Dermis blood vessel endothelial cell (primary cell): ENCODE measurements around the gene SMG9. TPM values are rescaled to one million over a fixed set of nuclear protein-coding genes. Genes with fewer than 3 reads are reported as not detected.
A peak's percentile ranks its signal among the peaks of the same experiment; 100 is the strongest.
"Not testable (repeated sequence)": the region's sequence is repeated elsewhere in the genome, so short reads cannot be mapped to it uniquely, and the experiment has no call there.

Experiments used
- DNase-seq: peaks from one replicate; pipeline ENCODE4 v3.0.0; 2010
- total RNA-seq: library from RNA; depleted of rRNA; stranded (reverse); fragments of >200 nt; gene quantifications from 2 replicates; pipeline ENCODE4 v1.2.3, GENCODE V29; 2014

SMG9 gene
- total RNA-seq, 1 donor from 2014 or later, result 8.8 TPM

DNA sequence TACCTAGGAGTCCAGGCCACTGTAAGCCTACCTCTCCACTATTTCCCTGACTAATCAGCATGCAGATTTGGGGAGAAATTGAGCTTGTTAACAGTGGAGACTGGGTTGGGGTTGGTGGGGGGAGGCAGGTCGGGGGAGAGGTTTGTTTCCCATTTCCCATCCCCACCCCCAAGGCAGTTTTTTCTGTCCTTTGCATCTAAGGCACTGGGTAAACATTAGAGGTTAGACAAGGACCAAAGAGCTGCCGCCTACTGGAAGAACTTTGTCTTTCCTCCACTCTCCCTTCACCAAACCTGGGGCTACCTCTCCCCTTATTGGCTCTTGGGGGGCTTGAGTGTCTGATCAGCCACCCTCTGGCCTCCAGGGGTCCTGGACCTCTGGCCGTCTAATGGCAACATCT lies 25.1 kb upstream of the SMG9 start:
- DNase-seq, result no peak

DNA sequence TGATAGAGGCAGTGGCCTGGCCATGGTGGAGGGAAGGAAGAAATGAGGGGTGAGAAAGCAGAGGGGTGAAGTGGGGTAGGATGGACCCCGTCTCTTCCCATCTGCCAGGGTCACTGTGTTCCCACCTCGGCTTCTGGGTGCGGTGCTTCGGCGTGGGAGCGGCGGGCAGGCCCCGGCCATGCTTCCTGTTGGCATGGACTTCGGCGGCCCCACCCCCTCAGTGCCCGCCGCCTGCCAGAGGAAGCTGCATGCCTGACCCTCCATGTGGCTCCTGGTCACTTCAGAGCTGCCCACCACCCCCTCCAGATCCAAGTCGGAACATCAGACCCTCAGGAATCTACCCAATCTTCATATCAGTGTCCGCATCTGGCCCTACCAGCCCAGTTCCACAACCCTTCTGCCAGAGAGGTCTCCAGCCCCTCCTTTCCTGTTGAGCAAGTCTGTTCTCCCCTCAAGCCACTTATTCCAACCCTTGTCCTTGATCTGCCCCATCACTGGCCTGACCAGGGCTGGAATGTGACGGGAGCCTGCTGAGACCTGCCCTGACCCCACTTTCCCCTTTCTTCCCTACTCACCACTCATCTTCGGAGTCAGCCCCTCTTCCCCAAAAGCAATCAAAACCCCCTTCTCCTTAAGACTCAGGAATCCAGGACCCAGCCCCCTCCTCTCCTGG lies 24.5 kb upstream of the SMG9 start:
- DNase-seq, result no peak

DNA sequence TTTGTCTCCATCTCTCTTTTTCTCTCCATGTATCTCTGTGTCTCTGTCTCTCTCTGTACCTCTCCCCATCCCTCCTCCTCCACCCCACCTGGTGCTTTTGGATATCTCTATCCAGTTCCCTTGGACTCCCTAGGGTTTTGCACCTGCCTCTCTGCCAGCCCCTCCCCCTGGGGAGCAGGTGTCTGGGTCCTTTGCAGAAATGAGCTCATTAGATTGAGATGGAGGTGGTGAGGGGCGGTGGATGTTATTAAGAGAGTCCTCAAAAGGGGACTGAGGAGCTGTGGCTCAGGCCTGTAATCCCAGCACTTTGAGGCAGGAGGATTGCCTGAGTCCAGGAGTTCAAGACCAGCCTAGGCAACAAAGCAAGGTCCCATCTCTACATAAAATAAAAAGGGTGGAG lies 23.9 kb upstream of the SMG9 start:
- DNase-seq, result no peak

DNA sequence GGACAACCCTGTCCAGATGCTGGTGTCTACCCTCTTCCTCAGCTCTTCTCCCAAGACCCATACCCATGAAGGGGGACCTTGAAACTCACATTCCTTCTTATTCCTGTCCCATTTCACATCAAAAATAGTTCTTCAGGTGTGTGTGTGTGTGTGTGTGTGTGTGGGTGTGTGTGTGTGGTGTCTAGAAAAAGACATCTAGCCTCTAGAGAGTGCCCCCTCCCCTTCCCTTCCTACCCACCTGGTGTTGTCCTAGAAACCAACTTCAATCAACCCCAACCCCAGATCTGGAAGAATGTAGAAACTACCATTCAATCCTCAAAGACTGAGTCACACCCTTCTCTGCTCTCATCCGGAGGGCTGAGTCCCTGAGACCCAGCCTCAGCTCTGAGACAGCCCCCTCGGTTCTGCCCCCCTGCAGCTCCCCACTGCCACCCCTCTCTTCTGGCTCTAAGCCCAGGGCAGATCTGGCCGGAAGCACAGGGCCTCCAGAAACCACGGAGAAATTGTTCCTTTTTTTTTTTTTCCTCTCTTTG lies 22.5 kb upstream of the SMG9 start:
- peak; percentile 66 for DNase-seq

DNA sequence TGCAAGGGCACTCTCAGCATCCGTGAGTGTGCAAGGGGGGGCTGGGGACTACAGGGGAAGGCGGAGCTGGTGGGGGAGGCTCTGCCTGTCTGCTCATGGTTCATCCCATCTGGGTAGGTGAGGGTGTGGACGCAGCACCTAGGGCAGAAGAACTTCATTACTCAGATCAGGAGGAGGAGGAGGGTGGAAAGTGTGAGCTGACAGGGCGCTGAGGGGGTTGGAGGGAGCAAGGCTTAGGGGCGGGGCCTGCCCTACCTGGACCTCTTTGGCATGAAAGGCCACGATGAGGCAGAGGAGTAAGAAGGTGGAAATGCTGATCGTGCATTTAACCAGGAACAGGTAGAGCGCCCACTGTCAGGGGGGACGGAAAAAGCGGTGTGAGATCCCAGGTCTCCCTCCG lies 21.5 kb upstream of the SMG9 start:
- no peak for DNase-seq

DNA sequence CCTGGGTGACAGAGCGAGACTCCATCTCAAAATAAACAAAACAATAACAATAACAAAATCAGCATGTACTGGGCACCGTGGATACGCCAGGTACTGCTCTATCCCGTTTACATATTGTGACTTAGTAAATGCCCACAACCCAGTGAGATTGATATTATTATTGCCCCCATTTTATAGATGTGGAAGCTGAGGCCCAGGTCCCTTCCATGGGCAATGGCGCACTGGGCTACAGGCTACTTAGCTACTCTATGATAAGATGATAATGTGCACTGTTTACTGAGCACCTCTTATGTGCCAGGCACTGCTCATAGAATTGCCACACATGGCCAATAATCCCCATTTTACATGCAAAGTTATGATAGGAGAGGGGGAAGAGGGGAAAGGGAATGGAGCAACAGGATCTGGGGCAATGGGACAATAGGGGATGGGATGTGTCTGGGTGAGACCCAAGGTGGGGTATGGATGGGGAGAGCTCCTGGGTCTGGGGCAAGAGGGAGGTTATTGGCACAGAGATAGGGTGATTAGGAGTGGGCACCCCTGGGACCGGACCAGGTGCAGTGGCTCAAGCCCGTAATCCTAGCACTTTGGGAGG lies 20.6 kb upstream of the SMG9 start:
- no peak for DNase-seq

DNA sequence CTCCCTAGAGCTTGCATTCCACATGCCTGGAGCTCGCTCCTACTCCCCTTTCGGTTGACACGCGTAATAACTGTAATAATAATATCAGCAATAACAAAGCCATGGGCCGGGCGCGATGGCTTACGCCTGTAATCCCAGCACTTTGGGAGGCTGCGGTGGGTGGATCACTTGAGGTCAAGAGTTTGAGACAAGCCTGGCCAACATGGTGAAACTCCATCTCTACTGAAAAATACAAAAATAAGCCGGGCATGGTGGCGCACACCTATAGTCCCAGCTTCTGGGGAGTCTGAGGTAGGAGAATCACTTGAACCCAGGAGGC lies 20.1 kb upstream of the SMG9 start:
- DNase-seq, result not testable (repeated sequence)

DNA sequence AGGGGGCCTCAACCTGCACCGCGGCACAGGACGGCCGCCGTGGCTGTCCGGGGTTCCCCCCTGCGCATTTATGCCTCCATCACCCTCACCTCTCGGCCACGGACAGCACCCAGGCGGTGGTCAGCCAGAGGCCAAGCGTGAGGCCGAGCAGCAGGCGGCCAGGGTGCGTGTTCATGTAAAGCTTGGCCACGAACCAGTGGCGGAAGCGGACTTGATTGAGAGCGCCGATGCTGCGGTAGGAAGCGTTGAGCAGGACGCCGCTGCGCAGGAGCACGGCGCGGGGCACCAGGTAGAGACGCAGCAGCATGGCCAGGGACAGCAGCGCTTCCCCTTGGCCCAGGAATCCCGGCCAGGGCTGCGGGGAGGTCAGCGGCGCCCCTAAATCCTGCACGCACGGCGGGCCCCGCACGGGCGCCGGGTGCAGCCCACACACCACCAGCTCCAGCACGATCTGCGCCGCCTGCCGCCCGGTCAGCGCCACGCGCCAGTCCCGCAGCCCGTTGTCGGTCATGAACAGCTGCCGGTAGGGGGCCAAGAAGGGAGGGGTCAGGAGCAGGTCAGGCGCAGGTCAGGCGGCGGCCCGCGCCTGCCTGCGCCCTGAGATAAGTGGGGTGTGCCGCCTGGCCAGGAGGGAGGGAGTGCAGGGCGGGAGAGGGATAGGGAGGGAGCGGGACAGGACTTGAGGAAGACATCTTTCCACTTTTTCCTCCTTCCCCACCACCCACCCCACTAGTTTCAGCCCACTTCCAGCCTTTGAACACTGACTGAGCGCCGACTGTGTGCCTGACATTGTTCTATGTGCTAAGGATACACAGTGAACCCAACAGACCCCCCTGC lies 19.6 kb upstream of the SMG9 start:
- peak; percentile 87 for DNase-seq

DNA sequence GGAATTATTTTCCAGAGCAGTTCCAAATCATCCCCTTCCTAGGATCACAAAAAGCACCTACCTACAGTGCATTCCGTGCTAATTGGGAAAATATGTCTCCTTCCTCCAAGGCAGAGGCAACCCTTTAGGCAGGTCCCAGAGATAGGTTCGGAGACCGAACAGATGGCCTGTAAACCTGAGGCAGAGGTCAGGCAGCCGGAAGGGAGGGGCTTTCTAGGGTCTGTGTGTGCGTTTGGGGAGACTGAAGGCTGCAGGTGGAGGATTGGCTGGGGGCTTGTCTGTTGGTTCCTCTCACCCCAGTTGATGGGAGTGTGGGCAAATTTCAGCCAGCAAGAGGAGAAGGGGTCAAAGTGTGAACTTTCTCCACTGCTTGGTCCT lies 19.0 kb upstream of the SMG9 start:
- no peak for DNase-seq

DNA sequence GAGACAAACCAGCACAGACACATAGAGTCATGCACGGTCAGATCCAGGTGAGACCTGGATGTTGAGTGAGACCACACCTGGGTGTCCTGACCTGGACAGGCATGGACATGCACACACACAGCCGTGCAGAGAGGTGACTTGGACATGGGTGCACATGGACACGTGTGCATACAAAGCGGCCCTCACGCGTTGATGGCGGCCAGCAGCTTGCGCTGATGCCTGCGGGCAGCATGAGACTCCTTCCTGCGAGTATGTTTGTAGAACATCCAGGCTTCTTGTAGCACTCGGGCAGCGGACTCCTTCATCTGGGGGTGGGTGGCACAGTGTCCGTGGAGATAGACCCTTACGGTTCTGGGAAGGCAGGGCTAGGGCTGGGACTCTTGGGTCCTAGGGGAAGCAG lies 14.5 kb upstream of the SMG9 start:
- no peak for DNase-seq

DNA sequence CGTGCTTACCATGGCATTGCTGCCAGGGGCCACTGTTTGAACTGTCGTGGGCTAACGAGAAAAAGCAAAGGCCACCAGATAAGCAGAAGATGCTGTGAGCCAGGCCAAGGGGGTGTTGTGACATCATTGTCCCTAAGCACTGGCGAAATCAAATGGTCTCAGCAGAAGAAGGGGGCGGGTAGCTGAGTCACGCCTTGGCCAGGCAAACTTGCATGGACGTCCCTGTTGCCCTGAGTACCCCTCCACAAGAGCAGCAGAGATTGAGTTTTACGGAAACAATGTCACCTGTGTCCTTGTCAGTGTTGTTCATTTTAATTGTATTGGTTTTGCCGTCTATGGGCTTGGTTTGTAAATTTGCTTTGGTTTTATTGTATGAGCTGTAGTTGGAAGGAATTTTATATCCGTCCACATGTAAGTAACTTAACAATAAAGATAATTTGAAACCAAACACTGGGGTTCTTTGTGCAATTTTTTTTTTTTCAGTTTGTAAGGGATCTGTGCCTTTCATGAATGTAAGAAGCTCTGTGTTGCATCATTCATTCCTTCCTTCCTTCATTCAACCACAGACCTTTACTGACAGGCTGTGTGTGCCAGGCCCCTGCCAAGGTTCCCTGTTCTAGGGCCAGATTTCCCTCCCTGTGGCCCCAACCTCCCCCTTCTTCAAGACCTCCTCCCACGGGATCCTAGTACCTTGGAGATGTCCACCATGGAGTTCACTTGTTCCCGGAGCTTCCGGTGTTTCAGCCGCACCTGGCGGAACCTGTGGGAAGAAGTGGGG lies 13.7 kb upstream of the SMG9 start:
- DNase-seq, result no peak

DNA sequence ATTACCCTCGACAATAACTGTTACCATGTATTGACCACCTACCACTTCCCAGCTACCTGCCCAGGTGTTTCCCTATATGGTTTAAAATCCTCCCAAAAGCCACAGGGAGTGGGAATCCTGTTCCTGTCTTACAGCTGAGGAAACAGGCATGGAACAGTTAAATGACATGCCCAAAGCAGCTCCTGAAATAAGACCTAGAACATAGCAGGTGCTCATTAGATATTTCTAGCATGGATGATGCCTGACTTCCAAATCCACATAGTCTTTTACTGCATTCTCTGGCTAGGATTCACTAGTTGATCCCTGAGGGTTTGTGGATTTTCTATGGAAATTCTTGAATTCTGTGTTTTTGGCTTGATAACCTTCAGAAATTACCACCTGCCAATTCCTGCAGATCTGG lies 13.1 kb upstream of the SMG9 start:
- DNase-seq, result no peak

DNA sequence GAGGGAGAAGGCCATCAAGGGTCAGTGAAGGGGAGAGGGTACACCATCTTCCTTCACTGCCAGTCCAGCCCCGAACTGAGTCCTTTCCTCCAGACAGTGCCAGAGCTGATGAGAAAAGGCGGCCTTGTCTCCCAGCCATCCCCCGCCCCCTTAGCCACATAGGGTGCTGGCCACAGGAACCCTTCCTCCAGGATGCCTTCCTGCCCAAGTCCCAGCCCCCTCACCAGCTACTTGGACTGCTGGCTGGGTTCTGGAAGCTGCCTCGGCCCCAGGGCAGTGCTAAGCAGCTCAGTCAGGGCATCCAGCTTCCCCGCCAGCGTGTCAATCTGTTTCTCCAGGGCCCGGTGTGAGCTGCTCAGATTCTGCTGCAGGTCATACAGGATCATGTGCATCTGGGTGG lies 12.6 kb upstream of the SMG9 start:
- no peak for DNase-seq

DNA sequence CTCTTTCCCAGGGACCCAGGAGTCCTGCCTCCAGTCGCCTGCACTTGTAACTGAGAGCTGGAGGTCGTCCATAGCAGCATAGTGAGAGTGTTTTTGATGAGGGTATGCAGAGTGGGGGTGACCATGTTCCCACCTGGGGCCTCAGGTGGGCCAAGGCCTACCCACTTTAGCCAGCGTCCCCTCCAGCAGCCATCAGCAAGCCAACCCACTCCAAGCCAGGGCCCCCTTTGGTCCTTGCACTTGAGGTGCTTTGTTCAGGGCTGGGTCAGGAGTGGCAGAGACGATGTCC lies 11.9 kb upstream of the SMG9 start:
- DNase-seq, result no peak

DNA sequence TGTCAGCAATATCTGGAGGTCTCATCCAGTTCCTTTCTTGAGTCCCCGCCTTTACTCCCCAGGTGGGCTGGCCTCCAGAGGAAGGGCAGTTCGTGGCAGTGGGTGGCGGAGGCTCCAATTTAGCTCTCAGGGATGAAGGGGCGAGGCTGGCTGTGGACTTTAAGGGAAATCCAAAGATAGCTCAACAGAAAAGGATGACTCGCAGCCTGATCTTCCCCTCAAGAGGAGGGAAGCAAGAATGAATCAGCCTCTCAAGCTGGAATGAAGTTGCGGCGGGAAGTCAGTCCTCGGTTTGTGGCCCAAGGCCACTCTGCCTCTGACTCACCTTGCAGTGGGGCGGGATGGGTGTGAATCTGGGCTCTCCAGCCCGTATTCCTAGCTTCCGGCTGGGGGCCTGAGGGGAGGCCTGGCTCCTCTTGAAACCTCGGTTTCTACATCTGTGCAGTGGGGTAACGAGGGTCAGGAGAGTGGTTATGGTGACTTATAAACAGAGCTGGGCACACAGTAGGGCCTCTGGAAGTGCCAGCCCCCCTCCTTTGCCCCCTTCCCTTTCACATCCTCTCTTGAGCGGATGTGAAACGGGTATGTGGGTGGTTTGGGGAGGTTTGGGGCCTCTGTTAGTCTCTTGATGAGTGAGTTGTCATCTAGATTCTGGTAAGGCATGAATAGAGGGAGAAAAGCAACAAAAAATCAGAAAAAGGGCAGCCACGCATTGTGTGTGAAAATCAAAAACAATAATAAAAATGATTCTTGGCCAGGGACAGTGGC lies 10.5 kb upstream of the SMG9 start:
- DNase-seq, result peak; percentile 80

DNA sequence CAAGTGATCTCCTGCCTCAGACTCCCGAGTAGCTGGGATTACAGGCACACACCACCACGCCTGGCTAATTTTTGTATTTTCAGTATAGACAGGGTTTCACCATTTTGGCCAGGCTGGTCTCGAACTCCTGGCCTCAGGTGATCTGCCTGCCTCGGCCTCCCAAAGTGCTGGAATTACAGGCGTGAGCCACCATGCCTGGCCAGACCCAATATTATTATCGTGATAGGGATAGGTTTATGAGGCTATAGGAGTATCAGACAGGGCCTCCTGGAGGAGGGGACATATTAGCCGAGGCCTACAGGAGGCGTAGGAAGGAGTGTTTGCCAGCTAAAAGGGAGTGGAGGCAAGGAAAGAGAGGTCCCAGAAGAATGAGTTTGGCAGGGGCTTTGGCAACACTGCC lies 9.9 kb upstream of the SMG9 start:
- peak; percentile 23 for DNase-seq

DNA sequence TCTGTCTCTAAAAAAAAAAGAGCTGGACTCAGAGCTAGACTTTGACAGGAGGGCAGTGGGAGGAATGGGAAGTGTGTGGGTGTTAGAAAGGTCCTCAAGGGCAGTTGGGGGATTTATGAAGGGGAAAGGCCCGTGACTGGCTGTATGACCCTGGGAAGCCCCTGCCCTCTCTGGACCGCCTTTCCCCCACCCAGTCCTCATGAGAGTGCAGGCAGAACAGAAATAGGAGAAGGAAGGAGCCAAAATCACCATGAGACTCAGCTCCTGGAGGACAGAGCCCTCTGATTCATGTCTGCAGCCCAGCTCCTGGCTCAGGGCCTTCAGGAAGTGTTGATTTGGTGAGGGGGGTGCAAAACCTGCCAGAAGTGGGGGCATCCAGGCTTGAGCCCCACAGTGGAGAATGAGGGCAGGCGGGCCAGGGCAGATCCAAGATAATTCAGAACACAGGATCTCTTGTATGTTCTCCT lies 8.7 kb upstream of the SMG9 start:
- DNase-seq, result peak; percentile 47

DNA sequence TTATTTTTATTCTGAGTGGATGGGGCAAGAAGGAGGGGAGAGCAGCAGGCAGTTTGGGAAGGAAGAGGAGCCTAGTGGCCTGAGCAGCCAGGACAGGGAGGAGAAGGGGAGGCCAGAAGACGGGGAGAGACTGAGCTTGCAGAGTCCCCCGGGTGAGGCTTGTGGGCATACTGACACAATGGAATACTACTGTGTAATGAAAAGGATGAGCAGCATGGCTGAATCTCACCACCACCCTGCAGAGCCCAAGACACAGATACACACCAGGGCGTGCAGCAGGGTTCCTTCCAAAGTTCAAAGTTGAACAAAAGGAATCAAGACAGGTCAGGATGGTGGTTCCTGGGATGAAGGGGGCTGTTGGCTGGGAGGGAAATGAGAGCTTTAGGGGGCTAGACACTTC lies 8.1 kb upstream of the SMG9 start:
- no peak for DNase-seq

DNA sequence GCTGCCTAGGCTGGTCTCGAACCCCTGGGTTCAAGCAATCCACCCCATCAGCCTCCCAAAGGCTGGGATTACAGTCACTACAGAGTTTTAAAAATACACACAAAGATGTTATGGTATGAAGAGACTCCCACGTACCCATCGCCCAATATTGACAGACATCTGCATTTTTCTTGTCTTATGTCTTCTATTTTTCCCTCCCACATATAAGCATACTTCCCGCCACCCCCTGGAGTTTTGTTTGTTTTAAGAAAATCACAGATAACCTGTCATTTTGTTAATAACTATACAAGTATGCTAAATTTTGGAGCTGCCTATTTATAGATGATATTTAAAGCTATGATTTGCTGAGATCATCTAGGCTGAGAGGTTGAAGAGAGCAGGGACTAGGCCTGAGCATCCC lies 6.2 kb upstream of the SMG9 start:
- no peak for DNase-seq

DNA sequence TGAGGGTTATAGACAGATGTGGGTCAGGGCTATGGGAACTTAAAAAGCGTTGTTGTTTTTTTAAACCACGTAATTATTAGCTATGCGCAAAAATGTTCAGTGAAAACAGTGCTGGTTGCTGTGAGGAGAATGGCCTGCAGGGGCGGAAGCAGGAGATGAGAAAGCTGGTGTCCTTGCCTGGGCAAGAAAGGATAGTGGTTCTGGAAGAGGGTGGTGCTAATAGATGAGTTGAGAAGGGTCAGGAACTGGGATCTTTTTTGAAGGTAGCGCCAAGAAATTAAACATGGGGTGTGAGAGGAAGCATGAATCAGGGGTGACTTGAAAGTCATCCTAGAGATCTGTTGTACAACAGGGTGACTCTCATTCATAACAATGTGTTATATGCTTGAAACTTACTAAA lies 4.8 kb upstream of the SMG9 start:
- peak; percentile 56 for DNase-seq

DNA sequence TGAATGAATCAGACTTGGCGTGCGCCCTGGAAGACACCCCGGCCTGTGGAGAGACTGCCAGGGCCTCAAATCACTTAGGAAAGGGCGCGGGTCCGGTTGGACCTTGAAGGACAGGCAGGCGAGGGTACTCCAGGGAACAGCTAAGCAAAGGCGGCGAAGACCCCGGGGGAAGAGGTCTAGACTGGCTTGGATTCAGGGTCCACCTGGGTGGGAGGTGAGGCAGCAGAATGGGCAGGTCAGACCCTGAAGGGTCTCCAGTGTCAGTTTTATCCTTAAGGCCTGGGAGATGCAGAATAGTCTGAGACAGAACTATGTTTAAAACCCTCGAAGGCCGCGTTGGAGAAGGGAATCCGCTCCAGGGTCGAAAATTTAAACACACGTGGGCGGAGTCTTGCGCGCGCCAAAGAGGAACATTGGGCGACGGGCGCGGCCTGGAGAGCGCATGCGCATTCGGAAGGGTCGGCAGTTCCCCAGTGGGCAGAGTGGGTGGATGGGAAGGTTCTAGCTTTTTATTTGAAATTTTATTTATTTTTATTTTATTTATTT lies 567 bp upstream of the SMG9 start:
- peak; percentile 82 for DNase-seq

DNA sequence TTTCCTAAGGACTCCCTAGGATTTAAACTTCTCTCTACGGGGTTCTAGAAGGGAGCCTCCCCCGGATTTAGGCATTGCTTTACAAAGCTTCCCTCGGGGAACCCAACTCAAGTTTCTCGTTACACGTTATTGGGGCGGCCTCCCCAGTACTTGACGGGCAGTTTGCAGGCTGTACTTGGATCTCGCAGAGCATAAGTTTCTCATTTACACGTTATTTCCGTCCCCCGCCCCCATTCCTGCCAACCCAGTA lies 584 bp downstream of the SMG9 start:
- no peak for DNase-seq
